ENCODE measurements around the gene SUPT3H. TPM values are rescaled to one million over a fixed set of nuclear protein-coding genes. Genes with fewer than 3 reads are reported as not detected.

Gene SUPT3H
- total RNA-seq, 4 donors from 2014 or later, result 0.80 to 12.7 (median 3.0) TPM

GRCh38 chr6:44983467-44984365, 394.0 kb downstream of the SUPT3H start:
- DNase-seq, result no peak
- no peaks in the 10 kb centered on the region for H3K27me3 ChIP-seq
- H3K36me3 ChIP-seq, result no peaks in the 10 kb centered on the region
- intact Hi-C loops (cut with DNase I; ENCODE audit: low total_unique reads), result no loop called here
- H3K9me3 ChIP-seq, result no peaks in the 10 kb centered on the region
- H3K4me1 ChIP-seq, result no peaks in the 10 kb centered on the region
- H3K4me3 ChIP-seq, result no peak overlapping the region
- TF ChIP-seq CTCF (IDR thresholded peaks at IDR 0.05) (no peak), POLR2AphosphoS5 (IDR thresholded peaks at IDR 0.05) (no peak), EP300 (IDR thresholded peaks at IDR 0.05; ENCODE audit: low read depth) (no peak), POLR2A (IDR thresholded peaks at IDR 0.05) (no peak)
- 75 to 86% methylated on average over 3 to 4 of the region's 4 CpGs for WGBS, 2 donors (ENCODE audit: low coverage in 1 of 2)
- no peak overlapping the region for H3K27ac ChIP-seq
- in situ Hi-C loops (cut with MboI; ENCODE audit: low pct_ligation_motif_present in 1 of 4, low pct_unique_long_range_greater_than_20kb in 1 of 4, low sequenced_read_pairs in 3 of 4), result no loop called here

GRCh38 chr6:44980841-44981240, 396.9 kb downstream of the SUPT3H start:
- DNase-seq, result no peak
- intact Hi-C loops (cut with DNase I; ENCODE audit: low total_unique reads) (no loop called here), in situ Hi-C loops (cut with MboI; ENCODE audit: low pct_ligation_motif_present in 1 of 4, low pct_unique_long_range_greater_than_20kb in 1 of 4, low sequenced_read_pairs in 3 of 4) (no loop called here)
- no peak for TF ChIP-seq POLR2AphosphoS5 (IDR thresholded peaks at IDR 0.05)
- H3K9me3 ChIP-seq, result no peaks in the 10 kb centered on the region
- H3K27me3 ChIP-seq, result no peaks in the 10 kb centered on the region
- no peak overlapping the region for H3K4me3 ChIP-seq
- WGBS, 2 donors (ENCODE audit: low coverage in 1 of 2), result 85 to 88% methylated on average over 4 of the region's 4 CpGs
- H3K4me1 ChIP-seq, result no peaks in the 10 kb centered on the region
- no peaks in the 10 kb centered on the region for H3K36me3 ChIP-seq
- no peak overlapping the region for H3K27ac ChIP-seq

GRCh38 chr6:44976677-44977641, 400.8 kb downstream of the SUPT3H start:
- in situ Hi-C loops (cut with MboI; ENCODE audit: low pct_ligation_motif_present in 1 of 4, low pct_unique_long_range_greater_than_20kb in 1 of 4, low sequenced_read_pairs in 3 of 4) (no loop called here), intact Hi-C loops (cut with DNase I; ENCODE audit: low total_unique reads) (no loop called here)
- H3K27me3 ChIP-seq, result no peaks in the 10 kb centered on the region
- no peaks in the 10 kb centered on the region for H3K36me3 ChIP-seq
- peaks cover 0 to 4% of the 10 kb centered on the region in 2 donors for H3K9me3 ChIP-seq
- H3K4me3 ChIP-seq, result no peak overlapping the region
- no peak overlapping the region for H3K27ac ChIP-seq
- TF ChIP-seq EP300 (IDR thresholded peaks at IDR 0.05; ENCODE audit: low read depth) (no peak), POLR2A (IDR thresholded peaks at IDR 0.05) (no peak), POLR2AphosphoS5 (IDR thresholded peaks at IDR 0.05) (no peak), CTCF (IDR thresholded peaks at IDR 0.05) (no peak)
- DNase-seq, result no peak
- H3K4me1 ChIP-seq, result no peaks in the 10 kb centered on the region

GRCh38 chr6:44974511-44974910, 403.2 kb downstream of the SUPT3H start:
- intact Hi-C loops (cut with DNase I; ENCODE audit: low total_unique reads), result no loop called here
- H3K36me3 ChIP-seq, result no peaks in the 10 kb centered on the region
- no peaks in the 10 kb centered on the region for H3K27me3 ChIP-seq
- TF ChIP-seq CTCF (IDR thresholded peaks at IDR 0.05), result no peak
- TF ChIP-seq POLR2AphosphoS5 (IDR thresholded peaks at IDR 0.05), result no peak
- TF ChIP-seq POLR2A (IDR thresholded peaks at IDR 0.05), result no peak
- no peak for TF ChIP-seq EP300 (IDR thresholded peaks at IDR 0.05; ENCODE audit: low read depth)
- no peak for DNase-seq
- no peak overlapping the region for H3K27ac ChIP-seq
- WGBS, 2 donors (ENCODE audit: low coverage in 1 of 2), result 38 to 50% methylated on average over 2 of the region's 2 CpGs
- peaks cover 0 to 4% of the 10 kb centered on the region in 2 donors for H3K9me3 ChIP-seq
- in situ Hi-C loops (cut with MboI; ENCODE audit: low pct_ligation_motif_present in 1 of 4, low pct_unique_long_range_greater_than_20kb in 1 of 4, low sequenced_read_pairs in 3 of 4), result no loop called here
- H3K4me1 ChIP-seq, result no peaks in the 10 kb centered on the region
- no peak overlapping the region for H3K4me3 ChIP-seq

Measured in transverse colon (tissue), 4 donors.